HepG2 (cell line): ENCODE results near the gene CD34. TPM values are rescaled to one million over a fixed set of nuclear protein-coding genes. Genes with fewer than 3 reads are reported as not detected.

ENCODE experiments used
- ATAC-seq: fragments of 200-7000 bp; cut with Tn5 transposase; 3 replicates; pipeline ENCODE4 v1.9.1; 2020; ENCODE audit warnings: mild to moderate bottlenecking, moderate library complexity
- BruUV-seq: library from RNA; stranded (reverse); fragments of 400-500 nt; replicated peaks from 2 replicates; lab custom pipeline; 2021; lab: Mats Ljungman, UMichigan
- CTCF ChIA-PET: fragments of 300-600 bp; formaldehyde crosslinking; extraction: SDS; loops from one replicate; lab custom pipeline; 2021; ENCODE audit warnings: low total read pairs, inconsistent platforms, low intra/inter-chr PET ratio; lab: Yijun Ruan, JAX
- POLR2A ChIA-PET: fragments of 350-600 bp; sonication (Branson Sonifier 250); formaldehyde crosslinking; loops from one replicate; lab custom pipeline; 2020; ENCODE audit warnings: antibody characterized with exemption, inconsistent platforms; lab: Yijun Ruan, JAX
- DNase-seq: peaks from one replicate; pipeline ENCODE4 v3.0.0-alpha.2; 2015; ENCODE audit warnings: low spot score
- FAIRE-seq: peaks from 3 replicates; lab custom pipeline; 2011; peaks lifted over from hg19 to GRCh38; lab: Jason Lieb, UNC
- H2AFZ ChIP-seq: one replicate; pipeline ENCODE4 v1.6.1; 2011; ENCODE audit warnings: low read length, inconsistent platforms
- H3K27ac ChIP-seq: fragments of 300-600 bp; 3 replicates; pipeline ENCODE4 v1.8.0; 2011; ENCODE audit warnings: mixed run types, mild to moderate bottlenecking, mixed read lengths, low read length, inconsistent platforms; ENCODE audit not compliant: insufficient read depth; ENCODE audit errors: extremely low read length
- H3K27me3 ChIP-seq, 2 experiments: fragments of 200-600 bp in 1 of 2; 2 replicates in 1 of 2; 3 replicates in 1 of 2; pipeline versions ENCODE4 v1.6.0 to v1.8.0; 2011; ENCODE audit warnings: low read length in 2 of 2, mild to moderate bottlenecking in 2 of 2, moderate library complexity in 2 of 2, inconsistent platforms in 1 of 2; ENCODE audit not compliant: insufficient read depth in 2 of 2, control insufficient read depth in 1 of 2
- H3K36me3 ChIP-seq, 2 experiments: fragments of 200-600 bp in 1 of 2; replicated peaks in 1 of 2; 2 replicates in 1 of 2; 3 replicates in 1 of 2; pipeline versions ENCODE4 v1.5.1 to v1.8.0; 2011; ENCODE audit warnings: low read length in 2 of 2, inconsistent platforms in 1 of 2; ENCODE audit not compliant: insufficient read depth in 2 of 2, control insufficient read depth in 1 of 2
- H3K4me1 ChIP-seq: 2 replicates; pipeline ENCODE4 v1.5.1; 2012; ENCODE audit warnings: low read length, inconsistent platforms; ENCODE audit not compliant: insufficient read depth
- H3K4me2 ChIP-seq: 2 replicates; pipeline ENCODE4 v1.6.0; 2011; ENCODE audit warnings: low read depth, low read length, inconsistent platforms
- H3K4me3 ChIP-seq, 3 experiments: fragments of 200-600 bp in 1 of 3; sonication (generic), shearing (Covaris generic) in 1 of 3; replicated peaks in 1 of 3; 2 replicates each; pipeline ENCODE4 v1.5.1; 2011 to 2016; ENCODE audit warnings: low read length in 3 of 3, inconsistent platforms in 2 of 3, low read depth in 2 of 3, mild to moderate bottlenecking in 2 of 3, control low read depth in 1 of 3, mixed read lengths in 1 of 3; ENCODE audit not compliant: insufficient read depth in 1 of 3
- H3K79me2 ChIP-seq: one replicate; pipeline ENCODE4 v1.6.1; 2011; ENCODE audit warnings: low read length, inconsistent platforms; ENCODE audit not compliant: insufficient read depth
- H3K9ac ChIP-seq: 2 replicates; pipeline ENCODE4 v1.6.0; 2011; ENCODE audit warnings: mild to moderate bottlenecking, low read depth, low read length, inconsistent platforms; ENCODE audit not compliant: insufficient read depth
- H3K9me3 ChIP-seq: 2 replicates; pipeline ENCODE4 v1.5.1; 2012; ENCODE audit warnings: mild to moderate bottlenecking, low read length
- H4K20me1 ChIP-seq: 2 replicates; pipeline ENCODE4 v1.6.0; 2011; ENCODE audit warnings: inconsistent platforms, mild to moderate bottlenecking, low read length, moderate library complexity; ENCODE audit not compliant: insufficient read depth
- ZNF572 ChIP-seq: sonication (generic); formaldehyde crosslinking; IDR thresholded peaks from 2 replicates; pipeline ENCODE4 v1.5.1; 2020; ENCODE audit warnings: mild to moderate bottlenecking, missing genetic modification reagents
- WGBS: methylation state at CpG from one replicate; pipeline ENCODE4 v1.1.6; 2017; ENCODE audit warnings: low lambda C conversion rate; 5-methylcytosine and 5-hydroxymethylcytosine counted together
- in situ Hi-C: cut with HindIII; loops from 2 replicates; pipeline ENCODE4 v1.10.0; 2017; ENCODE audit warnings: low pct_unique_long_range_greater_than_20kb; ENCODE audit not compliant: extremely low pct_ligation_motif_present
- intact Hi-C: fragments of 100-400 bp; cut with micrococcal nuclease; formaldehyde crosslinking; loops from one replicate; pipeline ENCODE4 v1.10.0; 2022; ENCODE audit not compliant: unreplicated experiment
- polyA plus RNA-seq, 8 experiments: library from polyadenylated mRNA; depleted of rRNA in 3 of 8; stranded (reverse) in 7 of 8; unstranded in 1 of 8; fragments of >200 nt; fragmentation: Illumina TruSeq in 4 of 8; extraction: Trizol in 4 of 8; gene quantifications; 2 replicates each; pipeline versions ENCODE4 v1.2.1 to v1.2.3, GENCODE V29; 2011 to 2016; ENCODE audit warnings: low read depth in 4 of 8, missing spikeins in 1 of 8, mixed read lengths in 1 of 8; ENCODE audit not compliant: insufficient read depth in 1 of 8
- total RNA-seq, 5 experiments: library from RNA; depleted of rRNA; stranded (reverse); fragments of >200 nt; fragmentation: Illumina TruSeq; extraction: Trizol; gene quantifications; 2 replicates each; pipeline ENCODE4 v1.2.3, GENCODE V29; 2016; ENCODE audit warnings: low read depth in 1 of 5

Gene CD34
- total and polyA plus RNA-seq, 2 of the 13 experiments (the other 11 are each of a cell fraction or from before 2014, with no cell fraction given): not detected

GRCh38 chr1:207831517-207832327 is 79.2 kb downstream of the CD34 start:
- no peak for ATAC-seq
- H3K4me3 ChIP-seq: no peak overlapping the region
- no peaks in the 10 kb centered on the region for H3K36me3 ChIP-seq
- FAIRE-seq: no peak
- in situ Hi-C loops: no loop called here
- H3K27me3 ChIP-seq: no peaks in the 10 kb centered on the region
- POLR2A ChIA-PET: no interaction called here
- no peak overlapping the region for H3K9ac ChIP-seq
- no peaks in the 10 kb centered on the region for H3K9me3 ChIP-seq
- no peak for TF ChIP-seq ZNF572 (CRISPR knock-in tag)
- no peak overlapping the region for H3K4me2 ChIP-seq
- CTCF ChIA-PET: no interaction called here
- no peaks in the 10 kb centered on the region for H4K20me1 ChIP-seq
- WGBS: 77% methylated on average over 8 of the region's 9 CpGs
- no peak overlapping the region for H2AFZ ChIP-seq
- DNase-seq: no peak
- peaks cover 27% of the 10 kb centered on the region for H3K4me1 ChIP-seq
- H3K79me2 ChIP-seq: no peaks in the 10 kb centered on the region
- H3K27ac ChIP-seq: no peak overlapping the region
- intact Hi-C loops: no loop called here
- no TSS peak for BruUV-seq

Other genes starting within 250 kb of the CD34 start
- gene CD46, start 159.1 kb downstream of the CD34 start, total RNA-seq (2016; rRNA removed; fragmentation: Illumina TruSeq; extraction: Trizol): 70.3 and 130 TPM in 2 replicates
- gene CD46, start 159.1 kb downstream of the CD34 start, polyA plus RNA-seq (2011; rRNA removed): 277 TPM in 2 replicates